ENCODE results near the gene DPYSL4.

The DPYSL4 gene

GRCh38 chr10:132196178-132197113 is 9.7 kb downstream of the DPYSL4 start:
- DNase-seq (ENCODE audit: low read depth), result no peak

- no peak for DNase-seq (ENCODE audit: low read depth)
Measured at GRCh38 chr10:132197271-132198067, 10.7 kb downstream of the DPYSL4 start.

- no peak for DNase-seq (ENCODE audit: low read depth)
Measured at GRCh38 chr10:132198068-132198370, 11.3 kb downstream of the DPYSL4 start.

- no peak for DNase-seq (ENCODE audit: low read depth)
Measured at GRCh38 chr10:132198381-132199181, 11.8 kb downstream of the DPYSL4 start.

GRCh38 chr10:132199268-132199853 is 12.6 kb downstream of the DPYSL4 start:
- no peak for DNase-seq (ENCODE audit: low read depth)

GRCh38 chr10:132199854-132200311 is 13.1 kb downstream of the DPYSL4 start:
- DNase-seq (ENCODE audit: low read depth), result no peak

GRCh38 chr10:132200344-132201110 is 13.8 kb downstream of the DPYSL4 start:
- no peak for DNase-seq (ENCODE audit: low read depth)

- DNase-seq (ENCODE audit: low read depth), result no peak
Measured at GRCh38 chr10:132201111-132201969, 14.6 kb downstream of the DPYSL4 start.

GRCh38 chr10:132202070-132202970 is 15.6 kb downstream of the DPYSL4 start:
- no peak for DNase-seq (ENCODE audit: low read depth)

GRCh38 chr10:132203256-132204077 is 16.7 kb downstream of the DPYSL4 start:
- DNase-seq (ENCODE audit: low read depth), result no peak

GRCh38 chr10:132204078-132204780 is 17.5 kb downstream of the DPYSL4 start:
- no peak for DNase-seq (ENCODE audit: low read depth)

GRCh38 chr10:132204781-132205473 is 18.2 kb downstream of the DPYSL4 start:
- DNase-seq (ENCODE audit: low read depth), result no peak

GRCh38 chr10:132205650-132206376 is 19.1 kb downstream of the DPYSL4 start:
- no peak for DNase-seq (ENCODE audit: low read depth)

GRCh38 chr10:132206377-132206745 is 19.6 kb downstream of the DPYSL4 start:
- DNase-seq (ENCODE audit: low read depth), result no peak

- no peak for DNase-seq (ENCODE audit: low read depth)
Measured at GRCh38 chr10:132206806-132207535, 20.2 kb downstream of the DPYSL4 start.
